Keratinocyte (primary cell): ENCODE measurements around the gene TUSC2. TPM values are rescaled to one million over a fixed set of nuclear protein-coding genes. Genes with fewer than 3 reads are reported as not detected.

Experiments
- DNase-seq: peaks from one replicate; pipeline ENCODE4 v3.0.0-alpha.2; 2011; ENCODE audit warnings: low read depth, missing footprints, low spot score
- FAIRE-seq: peaks from 2 replicates; lab custom pipeline; 2011; peaks lifted over from hg19 to GRCh38; lab: Jason Lieb, UNC
- H2AFZ ChIP-seq: 2 replicates; pipeline ENCODE4 v1.6.0; 2012; ENCODE audit warnings: low read length, control low read depth, inconsistent platforms; ENCODE audit not compliant: control insufficient read depth
- H3K27ac ChIP-seq: 2 replicates; pipeline ENCODE4 v1.5.1; 2011; ENCODE audit warnings: low read length; ENCODE audit not compliant: control insufficient read depth, insufficient read depth
- H3K27me3 ChIP-seq: 3 replicates; pipeline ENCODE4 v1.6.0; 2011; ENCODE audit warnings: low read length; ENCODE audit not compliant: control insufficient read depth, insufficient read depth; ENCODE audit errors: extremely low read depth
- H3K36me3 ChIP-seq, 2 experiments: 2 replicates in 1 of 2; 3 replicates in 1 of 2; pipeline ENCODE4 v1.5.1; 2011; ENCODE audit warnings: low read length in 2 of 2, mild to moderate bottlenecking in 1 of 2; ENCODE audit not compliant: control insufficient read depth in 2 of 2, insufficient read depth in 2 of 2; ENCODE audit errors: extremely low read depth in 1 of 2
- H3K4me1 ChIP-seq: 3 replicates; pipeline ENCODE4 v1.5.1; 2011; ENCODE audit warnings: low read length; ENCODE audit not compliant: control insufficient read depth, insufficient read depth; ENCODE audit errors: extremely low read depth
- H3K4me2 ChIP-seq: 3 replicates; pipeline ENCODE4 v1.6.0; 2011; ENCODE audit warnings: low read depth, low read length; ENCODE audit not compliant: control insufficient read depth, insufficient read depth; ENCODE audit errors: extremely low read depth
- H3K4me3 ChIP-seq, 3 experiments: fragments of 200-600 bp in 1 of 3; sonication (generic) in 1 of 3; 2 replicates in 2 of 3; 3 replicates in 1 of 3; pipeline ENCODE4 v1.5.1; 2011 to 2016; ENCODE audit warnings: low read length in 3 of 3, mild to moderate bottlenecking in 3 of 3, control low read depth in 2 of 3, inconsistent platforms in 1 of 3, low read depth in 1 of 3, mixed read lengths in 1 of 3, mixed run types in 1 of 3, moderate library complexity in 1 of 3; ENCODE audit not compliant: control insufficient read depth in 2 of 3, insufficient read depth in 2 of 3; ENCODE audit errors: extremely low read depth in 1 of 3
- H3K79me2 ChIP-seq: 2 replicates; pipeline ENCODE4 v1.6.0; 2012; ENCODE audit warnings: low read length; ENCODE audit not compliant: control insufficient read depth, insufficient read depth
- H3K9ac ChIP-seq: 3 replicates; pipeline ENCODE4 v1.6.0; 2011; ENCODE audit warnings: low read length; ENCODE audit not compliant: control insufficient read depth, insufficient read depth; ENCODE audit errors: extremely low read depth
- H3K9me1 ChIP-seq: 3 replicates; pipeline ENCODE4 v1.6.0; 2011; ENCODE audit warnings: low read length; ENCODE audit not compliant: control insufficient read depth, insufficient read depth; ENCODE audit errors: extremely low read depth
- H3K9me3 ChIP-seq: 2 replicates; pipeline ENCODE4 v1.5.1; 2012; ENCODE audit warnings: low read depth, low read length; ENCODE audit not compliant: control insufficient read depth
- H4K20me1 ChIP-seq: 3 replicates; pipeline ENCODE4 v1.6.0; 2011; ENCODE audit warnings: low read length; ENCODE audit not compliant: control insufficient read depth, insufficient read depth; ENCODE audit errors: extremely low read depth
- EZH2 ChIP-seq: IDR thresholded peaks from one replicate; pipeline ENCODE4 v1.6.1; 2012; ENCODE audit warnings: inconsistent platforms, mild to moderate bottlenecking, low read length, moderate library complexity
- dilution Hi-C: fragments of 300-500 bp; cut with MboI; formaldehyde crosslinking; loops from one replicate; pipeline ENCODE4 v1.7.0; 2020; ENCODE audit warnings: low sequenced_read_pairs; ENCODE audit not compliant: extremely low pct_ligation_motif_present
- polyA plus RNA-seq, 5 experiments: library from polyadenylated mRNA; depleted of rRNA in 3 of 5; stranded (reverse) in 3 of 5; stranded (forward) in 1 of 5; unstranded in 1 of 5; fragments of >200 nt; gene quantifications; 1 replicate in 1 of 5; 2 replicates in 3 of 5; 3 replicates in 1 of 5; pipeline versions ENCODE4 v1.2.1 to v1.2.3, GENCODE V29; 2011 to 2012; ENCODE audit warnings: missing spikeins in 2 of 5, low read depth in 1 of 5, low replicate concordance in 1 of 5
- TF ChIP-seq, protein P1 (sequence below), 3 experiments: IDR thresholded peaks in 1 of 3; conservative IDR thresholded peaks in 1 of 3; optimal IDR thresholded peaks in 1 of 3; 2 replicates in 2 of 3; 3 replicates in 1 of 3; pipeline versions ENCODE3 to v1.5.1; 2011; ENCODE audit warnings: low read length in 3 of 3, mild to moderate bottlenecking in 3 of 3, moderate library complexity in 2 of 3, control low read depth in 1 of 3, inconsistent platforms in 1 of 3; ENCODE audit not compliant: insufficient read depth in 2 of 3; ENCODE audit errors: extremely low read depth in 1 of 3

The TUSC2 gene
- polyA plus RNA-seq, 1 donor (not counting 4 experiments of a cell fraction or from before 2014, with no cell fraction given), result 30.5 TPM

GRCh38 chr3:50351323-50351697, 23.3 kb upstream of the TUSC2 start:
- Histone ChIP-seq H3K9me1 (no peaks in the 10 kb centered on the region), H3K9me3 (no peaks in the 10 kb centered on the region), H3K4me1 (peaks cover 22% of the 10 kb centered on the region), H3K27me3 (no peaks in the 10 kb centered on the region), H3K79me2 (peaks cover 30% of the 10 kb centered on the region), H3K36me3 (peaks cover 25 to 34% of the 10 kb centered on the region in 2 experiments), H3K27ac (peak overlapping the region; percentile 69), H3K4me2 (peak overlapping the region; percentile 71), H4K20me1 (peaks cover 4% of the 10 kb centered on the region), H3K9ac (peak overlapping the region; percentile 20), H2AFZ (no peak overlapping the region), H3K4me3 (peak overlapping the region; percentile 71 to 91 (median 87))
- TF ChIP-seq, protein P1, sequence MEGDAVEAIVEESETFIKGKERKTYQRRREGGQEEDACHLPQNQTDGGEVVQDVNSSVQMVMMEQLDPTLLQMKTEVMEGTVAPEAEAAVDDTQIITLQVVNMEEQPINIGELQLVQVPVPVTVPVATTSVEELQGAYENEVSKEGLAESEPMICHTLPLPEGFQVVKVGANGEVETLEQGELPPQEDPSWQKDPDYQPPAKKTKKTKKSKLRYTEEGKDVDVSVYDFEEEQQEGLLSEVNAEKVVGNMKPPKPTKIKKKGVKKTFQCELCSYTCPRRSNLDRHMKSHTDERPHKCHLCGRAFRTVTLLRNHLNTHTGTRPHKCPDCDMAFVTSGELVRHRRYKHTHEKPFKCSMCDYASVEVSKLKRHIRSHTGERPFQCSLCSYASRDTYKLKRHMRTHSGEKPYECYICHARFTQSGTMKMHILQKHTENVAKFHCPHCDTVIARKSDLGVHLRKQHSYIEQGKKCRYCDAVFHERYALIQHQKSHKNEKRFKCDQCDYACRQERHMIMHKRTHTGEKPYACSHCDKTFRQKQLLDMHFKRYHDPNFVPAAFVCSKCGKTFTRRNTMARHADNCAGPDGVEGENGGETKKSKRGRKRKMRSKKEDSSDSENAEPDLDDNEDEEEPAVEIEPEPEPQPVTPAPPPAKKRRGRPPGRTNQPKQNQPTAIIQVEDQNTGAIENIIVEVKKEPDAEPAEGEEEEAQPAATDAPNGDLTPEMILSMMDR (optimal IDR thresholded peaks at IDR 0.05 in 1 of 3, IDR thresholded peaks at IDR 0.05 in 1 of 3, conservative IDR thresholded peaks at IDR 0.05 in 1 of 3; ENCODE audit: extremely low read depth in 1 of 3, insufficient read depth in 2 of 3, low read length in 3 of 3), result no peak
- no peak for TF ChIP-seq EZH2
- dilution Hi-C loops, result no loop called here
- FAIRE-seq, result no peak
- DNase-seq, result no peak

- Histone ChIP-seq H2AFZ (peak within 1 kb of the TSS; percentile 97), H3K4me1 (peaks cover 19% of the 10 kb centered on the region), H3K4me2 (peak within 1 kb of the TSS; percentile 71), H3K36me3 (peaks cover 20 to 29% of the 10 kb centered on the region in 2 experiments), H3K79me2 (peaks cover 24% of the 10 kb centered on the region), H3K9me3 (no peaks in the 10 kb centered on the region), H3K27ac (peak within 1 kb of the TSS; percentile 69), H4K20me1 (no peaks in the 10 kb centered on the region), H3K9ac (peak within 1 kb of the TSS; percentile 77), H3K4me3 (peak within 1 kb of the TSS; percentile 71 to 91 (median 87)), H3K9me1 (no peaks in the 10 kb centered on the region), H3K27me3 (no peaks in the 10 kb centered on the region)
- dilution Hi-C loops, result no loop called here
- DNase-seq (peak; percentile 81), FAIRE-seq (peak; percentile 79)
- TF ChIP-seq, protein P1 (optimal IDR thresholded peaks at IDR 0.05 in 1 of 3, IDR thresholded peaks at IDR 0.05 in 1 of 3, conservative IDR thresholded peaks at IDR 0.05 in 1 of 3; ENCODE audit: extremely low read depth in 1 of 3, insufficient read depth in 2 of 3, low read length in 3 of 3), result no peak
- no peak for TF ChIP-seq EZH2
These were observed 22.7 kb upstream of the TUSC2 start, which contains the start of the genes CYB561D2 and NPRL2 for GRCh38 chr3:50350527-50351322. Gene CYB561D2, plus strand, starts transcription at chr3:50350862. Its CDS starts 572 bp downstream, at chr3:50351434. Gene NPRL2, minus strand, starts transcription at chr3:50350775. Its CDS starts 123 bp downstream, at chr3:50350652.
